CD4-positive, alpha-beta T cell treated with Interleukin-4 for 4 hours (primary cell): ENCODE results near the gene DLX3.
A peak's percentile ranks its signal among the peaks of the same experiment; 100 is the strongest.
"Not testable (repeated sequence)": the region's sequence is repeated elsewhere in the genome, so short reads cannot be mapped to it uniquely, and the experiment has no call there.

Experiments used
- DNase-seq: peaks from one replicate; pipeline ENCODE4 v3.0.0-alpha.2; 2020

DLX3 gene

GRCh38 chr17:49995055-49995738, at the start of gene DLX3:
Gene DLX3, minus strand, starts transcription at chr17:49995224. Its CDS starts 226 bp downstream, at chr17:49994998.
- DNase-seq, result no peak

- no peak for DNase-seq
Measured at GRCh38 chr17:50044483-50044882, 49.5 kb upstream of the DLX3 start.

- DNase-seq, result no peak
Measured at GRCh38 chr17:50043290-50044148, 48.5 kb upstream of the DLX3 start.

- no peak for DNase-seq
Measured at GRCh38 chr17:50042211-50042610, 47.2 kb upstream of the DLX3 start.

GRCh38 chr17:50040496-50040895, 45.5 kb upstream of the DLX3 start:
- not testable (repeated sequence) for DNase-seq

- DNase-seq, result no peak
Measured at GRCh38 chr17:50039058-50039457, 44.0 kb upstream of the DLX3 start.

- no peak for DNase-seq
Measured at GRCh38 chr17:50037321-50038107, 42.5 kb upstream of the DLX3 start.

GRCh38 chr17:50036455-50037261, 41.6 kb upstream of the DLX3 start:
- DNase-seq, result no peak

- no peak for DNase-seq
Measured at GRCh38 chr17:50035945-50036344, 40.9 kb upstream of the DLX3 start.

GRCh38 chr17:50035421-50035879, 40.4 kb upstream of the DLX3 start:
- DNase-seq, result no peak

- no peak for DNase-seq
Measured at GRCh38 chr17:50034498-50035364, 39.7 kb upstream of the DLX3 start.

GRCh38 chr17:50033316-50033715, 38.3 kb upstream of the DLX3 start:
- DNase-seq, result no peak

GRCh38 chr17:50029185-50029584, 34.2 kb upstream of the DLX3 start:
- DNase-seq, result no peak

GRCh38 chr17:50028736-50029120, 33.7 kb upstream of the DLX3 start:
- DNase-seq, result no peak

- no peak for DNase-seq
Measured at GRCh38 chr17:50027881-50028735, 33.1 kb upstream of the DLX3 start.

- no peak for DNase-seq
Measured at GRCh38 chr17:50027172-50027880, 32.3 kb upstream of the DLX3 start.

GRCh38 chr17:50026837-50027171, 31.8 kb upstream of the DLX3 start:
- DNase-seq, result peak; percentile 72

GRCh38 chr17:50026046-50026675, 31.1 kb upstream of the DLX3 start:
- no peak for DNase-seq

- no peak for DNase-seq
Measured at GRCh38 chr17:50024808-50025207, 29.8 kb upstream of the DLX3 start.
